ENCODE results near the gene WDR43. TPM values are rescaled to one million over a fixed set of nuclear protein-coding genes. Genes with fewer than 3 reads are reported as not detected.

Gene WDR43
- total RNA-seq, 1 donor from 2014 or later: 18.0 TPM

DNA sequence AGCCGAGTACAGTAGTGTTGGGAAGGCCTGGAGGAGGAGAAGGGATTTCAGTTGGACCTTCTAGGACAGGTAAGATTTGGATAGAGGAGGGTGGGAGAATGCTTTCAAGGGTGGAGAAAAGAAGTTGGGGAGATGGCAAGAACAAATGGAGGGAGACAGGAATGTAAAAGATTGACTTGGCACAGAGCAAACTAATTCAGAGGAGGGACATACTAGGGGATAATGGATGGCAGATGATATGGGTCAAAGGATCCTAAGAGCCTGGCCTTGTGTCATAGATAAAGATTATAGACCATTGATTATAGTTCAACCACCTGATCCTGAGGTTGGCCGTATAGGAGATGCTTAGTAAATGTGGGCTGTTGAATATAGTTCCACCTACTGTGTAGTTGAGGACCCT is 12.4 kb downstream of the WDR43 start:
- intact Hi-C loops (cut with micrococcal nuclease): no loop called here
- DNase-seq (no peak), ATAC-seq (no peak)

DNA sequence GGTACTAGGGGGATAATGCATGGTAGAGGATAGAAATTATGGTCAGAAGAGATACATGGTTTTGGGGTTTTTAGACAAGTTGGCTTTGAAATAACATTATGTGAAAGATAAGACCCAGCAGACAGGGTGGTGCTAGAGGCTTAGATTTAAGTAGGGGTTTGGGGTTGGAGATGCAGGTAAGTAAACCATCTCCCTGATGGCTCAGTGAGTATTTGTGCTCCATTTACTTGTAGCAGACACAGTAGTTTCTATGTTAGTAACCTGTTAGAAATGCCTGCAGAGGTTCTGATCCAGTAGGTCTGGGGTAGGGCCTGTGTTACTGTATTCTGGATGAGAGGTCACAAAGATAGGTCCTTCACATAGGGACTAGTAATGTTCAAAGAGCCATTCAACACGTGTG is 13.7 kb downstream of the WDR43 start:
- no peak for ATAC-seq
- intact Hi-C loops (cut with micrococcal nuclease): no loop called here
- no peak for DNase-seq

DNA sequence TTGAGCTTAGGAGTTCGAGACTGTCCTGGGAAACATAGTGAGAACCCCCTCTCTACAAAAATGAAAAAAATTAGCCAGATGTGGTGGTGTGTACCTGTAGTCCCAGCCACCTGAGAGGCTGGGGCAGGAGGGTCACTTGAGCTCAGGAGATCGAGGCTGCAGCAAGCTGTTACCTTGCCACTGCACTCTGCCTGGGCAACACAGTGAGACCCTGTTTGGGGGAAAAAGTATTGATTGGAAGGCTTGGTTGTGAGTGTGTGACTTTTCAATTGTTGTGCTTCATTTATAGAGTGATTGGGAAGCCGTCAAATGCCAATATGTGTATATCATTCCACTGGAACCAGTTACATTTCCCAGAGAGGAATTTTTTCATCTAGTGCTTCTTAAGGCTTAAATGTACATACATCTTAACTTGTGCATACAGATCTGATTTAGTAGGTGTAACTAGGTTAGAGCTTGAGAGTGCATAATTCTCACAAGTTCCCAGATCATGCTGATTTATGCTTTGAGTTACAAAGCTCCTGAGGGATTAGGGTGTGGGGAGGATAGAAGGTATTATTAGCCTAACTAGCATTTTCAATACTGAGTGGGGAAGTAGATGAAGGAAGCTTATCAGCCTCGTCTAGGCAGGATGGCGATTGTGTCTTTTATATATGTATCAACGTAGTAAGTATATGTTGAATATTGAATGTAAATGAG is 15.3 kb downstream of the WDR43 start:
- intact Hi-C loops (cut with micrococcal nuclease): no loop called here
- ATAC-seq (no peak), DNase-seq (no peak)

DNA sequence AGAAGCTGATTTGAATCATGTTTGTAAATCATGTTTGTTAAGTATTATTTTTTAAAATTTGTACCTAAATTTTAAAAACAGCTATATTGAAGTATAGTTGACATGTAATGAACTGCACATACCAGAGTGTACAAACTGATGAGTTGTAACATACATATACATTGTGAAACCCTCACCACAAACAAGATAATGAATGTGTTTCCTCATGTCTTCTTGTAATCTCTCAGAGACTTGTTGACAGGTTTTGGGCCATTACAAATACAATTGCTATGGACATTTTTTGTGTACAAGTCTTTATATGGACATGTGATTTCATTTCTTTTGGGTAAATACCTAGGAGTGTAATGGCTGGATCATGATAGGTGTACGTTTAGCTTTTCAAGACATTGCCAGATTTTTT is 21.5 kb downstream of the WDR43 start:
- intact Hi-C loops (cut with micrococcal nuclease): no loop called here
- DNase-seq: no peak
- ATAC-seq: no peak

DNA sequence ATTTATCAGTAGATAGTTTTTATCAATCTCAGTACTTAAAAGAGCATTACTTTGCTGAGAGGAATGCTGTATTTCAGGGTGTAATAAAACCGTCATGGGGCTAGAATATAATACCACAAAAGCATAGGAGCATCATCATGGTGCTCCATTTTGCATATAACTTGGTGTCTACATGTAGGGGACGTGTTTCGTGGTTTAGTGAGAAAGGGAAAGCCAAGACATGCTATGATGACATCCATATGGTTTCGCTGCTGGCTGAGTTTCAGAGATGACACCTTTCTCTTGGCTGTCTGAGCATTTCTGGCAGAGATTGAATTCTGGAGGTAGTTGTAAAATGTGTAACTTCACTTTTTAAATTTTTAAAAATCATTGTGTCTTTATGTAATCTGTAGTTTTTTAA is 32.4 kb downstream of the WDR43 start:
- no peak for DNase-seq
- intact Hi-C loops (cut with micrococcal nuclease): no loop called here
- no peak for ATAC-seq

DNA sequence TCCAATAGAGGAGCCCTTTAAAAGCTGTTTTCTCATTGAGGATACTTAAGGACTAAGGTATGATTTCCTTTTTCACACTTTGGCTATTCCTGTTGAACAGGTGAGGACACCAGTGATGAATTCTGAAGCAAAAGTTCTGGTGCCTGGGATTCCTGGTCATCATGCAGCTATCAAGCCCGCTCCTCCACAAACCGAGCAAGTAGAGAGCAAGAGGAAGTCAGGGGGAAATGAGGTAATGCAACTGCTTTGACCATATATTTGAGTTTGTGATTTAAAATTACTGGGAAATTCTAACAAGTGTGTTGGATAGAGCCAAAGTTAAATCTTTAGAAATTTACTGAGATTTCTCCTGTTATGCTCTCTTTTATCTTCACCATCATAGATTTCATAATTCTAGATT is 33.0 kb downstream of the WDR43 start:
- ATAC-seq (no peak), DNase-seq (no peak)
- intact Hi-C loops (cut with micrococcal nuclease): no loop called here

DNA sequence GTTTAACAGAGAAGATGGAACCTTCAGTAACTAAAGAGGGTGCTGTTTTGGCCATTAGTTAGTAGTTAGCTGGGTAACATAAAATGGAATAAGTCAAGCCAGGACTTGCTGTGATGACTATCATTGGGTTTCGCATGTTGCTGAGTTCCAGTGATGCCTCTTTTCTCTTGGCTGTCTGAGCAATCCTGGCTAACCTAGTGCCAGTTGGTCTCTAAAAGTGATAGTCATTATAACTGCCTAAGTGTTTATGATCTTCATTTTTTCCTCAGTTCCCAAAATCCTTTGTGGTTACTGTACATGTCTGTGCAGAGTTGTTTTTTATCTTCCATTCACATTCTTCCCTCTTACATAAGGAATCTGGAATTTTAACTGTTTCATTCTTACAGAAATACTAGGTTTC is 33.4 kb downstream of the WDR43 start:
- intact Hi-C loops (cut with micrococcal nuclease): no loop called here

DNA sequence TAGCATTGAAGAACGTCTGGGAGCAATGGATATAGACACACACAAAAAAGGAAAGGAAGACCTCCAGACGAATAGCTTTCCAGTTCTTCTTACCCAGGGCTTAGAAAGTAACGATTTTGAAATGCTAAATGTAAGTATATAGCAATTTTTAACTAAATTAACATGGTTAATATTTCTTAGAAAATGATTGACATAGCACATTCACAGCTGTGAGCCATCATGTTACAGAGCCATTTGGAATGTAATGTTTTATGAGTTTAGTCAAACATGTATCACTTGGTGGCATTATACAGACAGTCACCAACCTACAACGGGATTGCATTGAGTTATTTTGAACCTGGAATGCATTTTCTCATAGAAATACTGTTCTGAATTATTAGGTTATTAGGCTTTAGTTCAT is 35.1 kb downstream of the WDR43 start:
- no peak for ATAC-seq
- DNase-seq: no peak
- intact Hi-C loops (cut with micrococcal nuclease): no loop called here

More for the DNA sequence above, 33.4 kb downstream of the WDR43 start:
- DNase-seq: no peak
- ATAC-seq: no peak

DNA sequence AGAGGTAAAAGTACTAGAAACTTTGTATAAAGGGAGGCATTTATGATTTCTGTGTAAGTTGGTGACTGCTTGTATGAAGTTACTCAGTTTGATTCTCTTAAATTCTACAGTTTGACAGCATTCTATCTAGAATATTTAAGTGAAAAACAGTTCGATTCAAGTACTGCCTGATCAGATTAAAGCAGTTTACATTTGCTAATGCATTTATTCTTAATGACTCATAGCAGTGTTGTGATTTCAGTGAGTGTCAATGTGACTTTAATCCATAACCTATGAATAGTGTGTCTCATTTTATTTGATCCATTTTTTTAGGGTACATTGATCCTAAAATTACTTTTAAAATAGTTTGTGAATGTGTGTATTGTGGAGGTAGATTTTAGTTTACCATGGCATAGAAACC is 35.7 kb downstream of the WDR43 start:
- no peak for DNase-seq
- intact Hi-C loops (cut with micrococcal nuclease): no loop called here
- no peak for ATAC-seq

DNA sequence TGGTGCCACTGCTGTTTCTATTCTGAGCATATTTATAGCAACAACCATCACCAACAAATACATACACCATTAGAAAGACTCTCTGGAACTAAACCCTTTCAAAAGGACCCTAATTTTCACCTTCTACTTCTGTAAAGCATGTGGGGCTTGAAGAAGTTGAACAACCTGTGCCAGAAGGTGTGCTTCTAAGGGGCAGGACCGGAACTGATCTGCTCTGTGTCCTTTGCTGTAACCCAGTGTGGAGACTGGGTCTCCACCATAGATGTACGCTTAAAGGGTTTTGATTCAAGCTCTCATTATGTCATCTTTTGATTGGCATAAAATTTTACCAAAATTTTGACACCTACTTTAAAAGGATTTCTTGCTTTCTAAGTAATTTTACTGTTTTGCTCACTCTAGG is 40.3 kb downstream of the WDR43 start:
- ATAC-seq: no peak
- intact Hi-C loops (cut with micrococcal nuclease): no loop called here

DNA sequence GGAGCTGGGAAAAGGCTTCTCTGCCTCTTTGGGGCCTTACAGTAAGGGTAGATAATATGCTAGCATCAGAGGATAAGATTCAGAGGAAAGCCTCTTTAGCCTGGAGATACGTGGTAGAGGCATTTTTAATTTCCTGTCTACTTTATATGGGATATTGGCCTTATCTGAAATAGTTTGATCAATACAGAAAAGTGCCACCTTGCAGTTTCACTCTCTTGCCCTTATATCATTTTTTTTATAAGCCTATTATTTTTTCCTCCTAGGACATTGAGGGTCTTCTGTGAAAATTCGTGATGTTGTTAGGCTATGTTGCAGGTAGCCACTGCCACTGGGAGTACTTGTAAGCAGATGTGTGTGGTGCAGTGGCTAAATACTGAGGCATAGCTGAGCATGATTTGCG is 46.5 kb downstream of the WDR43 start:
- intact Hi-C loops (cut with micrococcal nuclease): no loop called here
- DNase-seq: no peak
- ATAC-seq: no peak

More for the DNA sequence above, 40.3 kb downstream of the WDR43 start:
- no peak for DNase-seq

DNA sequence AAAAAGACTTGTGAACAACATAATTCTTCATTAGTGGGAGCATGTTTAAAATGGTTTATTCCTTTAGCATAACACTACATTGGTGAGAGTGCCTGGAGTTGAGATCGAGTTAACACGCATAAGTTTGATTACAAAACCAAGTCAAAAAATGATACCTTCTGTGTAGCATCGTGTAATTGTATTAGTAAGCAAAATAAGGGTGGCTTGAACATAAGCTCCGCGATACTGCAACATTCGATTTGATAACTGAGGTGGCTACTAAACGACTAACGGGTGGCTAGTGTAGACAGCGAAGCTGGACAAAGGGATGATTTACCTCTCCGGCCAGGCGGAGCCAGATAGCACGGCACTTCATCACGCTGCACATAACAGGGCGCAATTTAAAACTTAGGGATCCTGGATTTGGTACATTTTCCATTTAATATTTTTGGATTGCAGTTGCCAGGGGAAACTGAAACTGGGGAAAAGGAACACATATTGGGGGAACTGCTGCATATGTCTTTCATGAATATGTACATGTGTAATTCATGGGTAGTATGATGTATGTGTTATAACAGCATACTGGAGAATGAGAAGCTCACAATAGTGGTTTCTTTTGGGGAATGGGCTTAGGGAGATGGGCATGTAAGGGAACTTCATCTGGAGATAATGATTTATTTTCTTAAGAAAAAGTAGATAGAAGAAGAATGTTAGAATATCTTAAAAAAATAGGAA is 50.2 kb downstream of the WDR43 start:
- intact Hi-C loops (cut with micrococcal nuclease): no loop called here
- no peak for DNase-seq
- no peak for ATAC-seq

DNA sequence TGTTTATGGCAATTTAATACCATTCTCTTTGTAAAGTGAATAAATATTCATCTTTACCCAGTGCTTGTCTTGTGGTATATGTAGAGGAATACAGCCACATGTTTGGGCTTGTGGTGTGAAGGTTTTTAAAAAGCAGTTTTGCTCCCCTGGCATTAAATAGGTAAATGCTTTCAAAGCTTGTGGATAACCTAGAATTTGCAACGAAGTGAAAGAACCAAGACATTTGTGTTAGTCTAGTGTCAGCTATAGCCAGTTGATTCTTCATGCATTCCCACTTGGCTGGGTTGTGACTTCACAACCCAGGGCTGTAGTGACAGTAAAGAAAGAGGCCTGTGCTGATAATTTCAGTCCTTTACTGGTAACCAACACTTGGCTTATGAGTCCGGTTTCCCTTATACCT is 53.7 kb downstream of the WDR43 start:
- no peak for DNase-seq
- no peak for ATAC-seq
- intact Hi-C loops (cut with micrococcal nuclease): no loop called here

DNA sequence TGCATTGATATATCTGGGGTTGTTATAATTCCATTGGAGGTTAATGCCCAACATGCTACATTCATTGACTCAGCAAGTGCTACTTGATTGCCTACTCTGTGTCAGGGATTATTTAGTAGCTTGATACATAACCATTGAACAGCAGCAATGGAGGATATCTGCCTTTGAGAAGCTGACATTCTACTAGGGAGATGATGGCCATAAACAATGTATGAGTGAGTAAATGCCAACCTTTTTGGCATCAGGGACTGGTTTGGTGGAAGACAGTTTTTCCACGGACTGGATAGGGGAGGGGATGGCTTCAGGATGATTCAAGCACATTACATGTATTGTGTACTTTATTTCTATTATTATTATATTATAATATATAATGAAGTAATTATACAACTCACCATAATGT is 54.7 kb downstream of the WDR43 start:
- DNase-seq (no peak), ATAC-seq (no peak)
- intact Hi-C loops (cut with micrococcal nuclease): no loop called here

DNA sequence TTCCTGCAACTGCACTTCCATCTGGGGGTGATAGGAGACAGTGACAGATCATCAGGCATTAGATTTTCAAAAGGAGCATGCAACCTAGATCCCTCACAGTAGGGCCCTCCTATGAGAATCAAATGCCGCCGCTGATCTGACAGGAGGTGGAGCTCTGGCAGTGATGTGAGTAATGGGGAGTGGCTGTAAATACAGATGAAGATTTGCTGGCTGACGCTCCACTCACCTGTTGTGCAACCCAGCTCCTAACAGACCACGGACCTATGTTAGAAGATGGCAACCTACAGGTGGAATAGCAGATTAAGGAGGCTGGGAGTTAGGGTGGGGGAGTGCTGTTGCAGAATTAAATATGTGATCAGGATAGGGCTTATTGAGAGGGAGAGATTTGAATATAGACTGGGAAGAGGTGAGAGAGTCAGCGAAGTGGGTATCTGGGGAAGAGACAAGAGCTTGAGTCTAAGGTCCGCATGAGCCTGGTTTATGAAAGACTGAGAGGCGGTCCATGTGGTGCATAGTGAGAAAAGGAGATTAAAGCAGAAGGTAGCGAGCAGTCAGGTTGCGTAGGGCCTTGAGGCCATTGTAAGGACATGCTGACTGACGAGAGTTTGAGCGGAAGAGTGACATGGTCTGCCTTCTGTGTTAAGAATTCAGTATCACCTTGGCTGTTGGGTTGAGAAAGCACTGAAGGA is 55.3 kb downstream of the WDR43 start:
- ATAC-seq: no peak
- DNase-seq: no peak
- intact Hi-C loops (cut with micrococcal nuclease): no loop called here

DNA sequence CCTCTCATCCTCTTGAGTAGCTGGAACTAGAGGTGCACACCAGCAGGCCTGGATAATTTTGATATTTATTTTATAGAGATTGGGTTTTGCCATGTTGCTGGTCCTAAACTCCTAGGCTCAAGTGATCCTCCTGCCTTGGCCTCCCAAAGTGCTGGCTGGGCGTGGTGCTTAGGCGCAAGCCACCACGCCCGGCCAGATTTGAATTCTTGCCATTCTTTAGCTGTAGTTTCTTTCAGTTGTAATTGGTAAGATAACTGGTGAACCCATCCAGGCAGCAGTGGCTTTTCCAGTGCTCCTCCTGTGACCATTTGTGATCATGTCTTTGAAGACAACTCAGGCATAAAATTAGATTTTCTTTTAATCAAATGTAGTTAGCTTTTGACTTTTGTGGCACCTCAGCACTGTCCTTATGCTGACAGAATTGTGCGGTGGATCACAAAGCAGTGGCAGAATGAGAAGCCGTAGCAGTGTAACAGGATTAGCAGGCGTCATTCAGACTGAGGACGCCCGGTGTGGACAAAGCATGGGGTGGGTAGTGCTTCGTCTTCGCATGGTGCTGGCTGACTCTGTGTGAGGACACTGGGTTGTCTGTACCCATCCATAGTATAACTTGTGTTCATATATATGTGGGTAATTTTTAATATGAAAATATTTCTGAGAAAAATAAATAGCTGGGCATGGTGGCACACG is 56.6 kb downstream of the WDR43 start:
- no peak for ATAC-seq
- no peak for DNase-seq
- intact Hi-C loops (cut with micrococcal nuclease): no loop called here

DNA sequence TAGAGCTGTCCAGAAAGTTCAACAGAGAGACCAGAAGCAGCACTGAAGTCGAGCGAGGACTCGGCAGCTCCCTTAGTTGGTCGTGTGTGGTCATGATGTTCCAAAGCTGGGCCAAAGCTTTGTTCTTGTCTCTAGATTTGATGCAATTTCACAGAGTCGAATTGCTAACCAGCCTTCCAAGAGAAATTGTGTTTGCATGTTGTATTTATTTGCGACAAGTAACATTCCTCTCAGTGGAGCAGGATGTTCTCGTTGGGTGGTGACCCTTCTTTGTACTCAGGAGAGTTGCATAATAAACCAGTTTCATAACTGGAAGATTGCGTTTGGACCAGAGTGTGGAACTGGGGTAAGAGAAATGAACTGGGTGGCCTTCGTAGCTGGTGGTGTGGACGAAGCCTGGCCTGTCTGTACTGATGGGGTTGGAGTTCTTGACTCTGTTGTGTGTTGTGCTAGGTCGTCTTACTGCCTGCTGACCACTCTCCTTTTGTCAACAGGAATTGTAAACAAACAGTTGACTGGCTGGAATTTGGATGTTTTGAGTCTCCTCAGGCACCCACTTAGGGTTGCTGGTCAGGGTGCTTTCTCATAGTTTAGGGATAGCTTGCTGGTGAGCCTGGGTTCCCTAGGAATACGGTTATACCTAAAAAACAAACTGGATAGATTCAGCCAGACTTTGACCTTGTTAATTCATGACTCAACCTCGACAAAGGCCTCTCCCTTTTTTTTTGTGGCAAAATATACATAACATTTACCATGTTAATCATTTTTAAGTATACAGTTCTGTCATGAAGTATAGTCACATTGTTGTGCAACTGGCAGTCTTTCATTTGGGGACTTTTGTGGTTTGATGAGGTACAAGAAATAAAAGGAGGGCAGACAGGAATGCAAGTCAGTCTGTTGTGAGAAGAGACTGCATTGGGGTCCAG is 57.7 kb downstream of the WDR43 start:
- intact Hi-C loops (cut with micrococcal nuclease): no loop called here
- ATAC-seq (peak; percentile 83), DNase-seq (no peak)

DNA sequence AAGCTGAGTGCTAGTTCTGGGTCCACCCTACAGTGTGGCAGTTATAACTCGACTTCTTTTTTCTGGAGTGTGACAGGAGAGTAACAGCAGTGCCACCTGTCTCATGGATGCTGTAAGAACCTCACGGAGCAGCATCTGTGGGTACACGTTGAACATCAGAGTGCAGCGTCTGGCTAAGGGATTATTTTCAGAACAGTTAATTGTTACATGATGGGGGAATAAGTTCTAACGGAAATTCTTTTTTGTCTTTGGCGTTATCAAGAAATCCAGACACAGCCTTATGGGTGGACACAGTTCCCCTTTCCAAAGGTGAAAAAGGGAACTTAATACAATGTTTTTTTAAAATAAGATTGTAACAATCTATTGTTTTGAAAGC is 58.4 kb downstream of the WDR43 start:
- no peak for ATAC-seq
- intact Hi-C loops (cut with micrococcal nuclease): no loop called here

DNA sequence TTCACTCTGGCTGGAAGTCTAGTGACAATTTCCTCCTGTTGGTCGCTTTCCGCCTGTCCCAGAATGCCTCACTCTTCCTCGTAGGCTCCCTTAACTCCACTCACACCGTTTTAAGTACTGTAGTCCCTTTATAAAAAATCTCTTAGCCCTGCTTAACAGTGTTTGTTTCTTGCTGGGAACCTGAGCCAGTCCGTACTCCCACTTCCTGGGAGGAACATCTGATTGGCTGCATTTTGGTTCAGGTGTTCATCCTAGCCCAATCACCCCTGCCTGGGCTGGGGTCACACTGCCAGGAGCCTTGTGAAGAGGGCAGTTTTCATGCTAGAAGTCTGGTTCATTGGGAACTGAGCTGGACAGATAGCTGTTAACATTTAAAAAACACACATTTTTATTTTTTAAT is 61.0 kb downstream of the WDR43 start:
- no peak for ATAC-seq
- intact Hi-C loops (cut with micrococcal nuclease): loop anchor here (5.0 kb wide), 1 partner anchor 187 kb away; no protein-coding TSS in a partner anchor
- no peak for DNase-seq

More for the DNA sequence above, 58.4 kb downstream of the WDR43 start:
- no peak for DNase-seq

Measured in left ventricle myocardium superior (tissue), 1 donor.